ENCODE results near the gene SLC25A1. TPM values are rescaled to one million over a fixed set of nuclear protein-coding genes. Genes with fewer than 3 reads are reported as not detected.

SLC25A1 gene
- polyA plus RNA-seq, 1 donor from 2014 or later, result 81.4 TPM

GRCh38 chr22:19132153-19132552 lies 46.4 kb downstream of the SLC25A1 start:
- Histone ChIP-seq H3K9me2 (ENCODE audit: insufficient read depth, low read length) (no peaks in the 10 kb centered on the region), H3K9me3 (ENCODE audit: low read length) (no peaks in the 10 kb centered on the region), H3K27me3 (ENCODE audit: insufficient read depth, low read depth, low read length) (no peaks in the 10 kb centered on the region), H2AFZ (ENCODE audit: low read depth, low read length) (no peak overlapping the region), H3F3A (ENCODE audit: insufficient read depth, low read length, poor library complexity, severe bottlenecking) (no peaks in the 10 kb centered on the region), H3K4me3 (ENCODE audit: low read length) (no peak overlapping the region), H3K36me3 (ENCODE audit: insufficient read depth, low read length) (no peaks in the 10 kb centered on the region), H4K20me1 (ENCODE audit: insufficient read depth) (no peaks in the 10 kb centered on the region), H3K79me2 (replicated peaks; ENCODE audit: insufficient read depth, low read length) (no peaks in the 10 kb centered on the region), H3K4me2 (ENCODE audit: low read length) (no peak overlapping the region), H3K27ac (ENCODE audit: low read length) (no peak overlapping the region), H3K9ac (ENCODE audit: low read length) (no peak overlapping the region)
- TF ChIP-seq CTCF (IDR thresholded peaks at IDR 0.05; ENCODE audit: poor library complexity, severe bottlenecking) (no peak), EZH2 (IDR thresholded peaks at IDR 0.05; ENCODE audit: borderline replicate concordance, insufficient read depth, low read length, poor library complexity, severe bottlenecking) (no peak), RAD21 (conservative IDR thresholded peaks at IDR 0.05) (no peak), POLR2AphosphoS5 (IDR thresholded peaks at IDR 0.05) (no peak), TAF1 (IDR thresholded peaks at IDR 0.05; ENCODE audit: low read depth) (no peak)

GRCh38 chr22:19131685-19132015 lies 46.9 kb downstream of the SLC25A1 start:
- no peaks in the 10 kb centered on the region for H3K9me3 ChIP-seq (ENCODE audit: low read length)
- no peaks in the 10 kb centered on the region for H4K20me1 ChIP-seq (ENCODE audit: insufficient read depth)
- no peak overlapping the region for H3K27ac ChIP-seq (ENCODE audit: low read length)
- H3K9ac ChIP-seq (ENCODE audit: low read length), result no peak overlapping the region
- no peak overlapping the region for H3K4me2 ChIP-seq (ENCODE audit: low read length)
- H3K9me2 ChIP-seq (ENCODE audit: insufficient read depth, low read length), result no peaks in the 10 kb centered on the region
- H3F3A ChIP-seq (ENCODE audit: insufficient read depth, low read length, poor library complexity, severe bottlenecking), result no peaks in the 10 kb centered on the region
- no peak overlapping the region for H3K4me3 ChIP-seq (ENCODE audit: low read length)
- no peaks in the 10 kb centered on the region for H3K27me3 ChIP-seq (ENCODE audit: insufficient read depth, low read depth, low read length)
- no peak overlapping the region for H2AFZ ChIP-seq (ENCODE audit: low read depth, low read length)
- TF ChIP-seq TAF1 (IDR thresholded peaks at IDR 0.05; ENCODE audit: low read depth), result no peak
- no peak for TF ChIP-seq MXI1 (conservative IDR thresholded peaks at IDR 0.05; ENCODE audit: poor library complexity, severe bottlenecking)
- no peak for TF ChIP-seq RAD21 (conservative IDR thresholded peaks at IDR 0.05)
- no peak for TF ChIP-seq REST (IDR thresholded peaks at IDR 0.05; ENCODE audit: borderline replicate concordance)
- no peak for TF ChIP-seq EZH2 (IDR thresholded peaks at IDR 0.05; ENCODE audit: borderline replicate concordance, insufficient read depth, low read length, poor library complexity, severe bottlenecking)
- TF ChIP-seq CTCF (IDR thresholded peaks at IDR 0.05; ENCODE audit: poor library complexity, severe bottlenecking), result no peak
- TF ChIP-seq POLR2AphosphoS5 (IDR thresholded peaks at IDR 0.05), result no peak
- TF ChIP-seq SMC3 (conservative IDR thresholded peaks at IDR 0.05; ENCODE audit: poor library complexity), result no peak
- no peak for TF ChIP-seq EP300 (conservative IDR thresholded peaks at IDR 0.05; ENCODE audit: poor library complexity, severe bottlenecking)
- H3K79me2 ChIP-seq (replicated peaks; ENCODE audit: insufficient read depth, low read length), result no peaks in the 10 kb centered on the region
- no peaks in the 10 kb centered on the region for H3K36me3 ChIP-seq (ENCODE audit: insufficient read depth, low read length)

Measured in neural cell (in vitro differentiated cells).